Measurements from ENCODE around the gene URB1.

DNA sequence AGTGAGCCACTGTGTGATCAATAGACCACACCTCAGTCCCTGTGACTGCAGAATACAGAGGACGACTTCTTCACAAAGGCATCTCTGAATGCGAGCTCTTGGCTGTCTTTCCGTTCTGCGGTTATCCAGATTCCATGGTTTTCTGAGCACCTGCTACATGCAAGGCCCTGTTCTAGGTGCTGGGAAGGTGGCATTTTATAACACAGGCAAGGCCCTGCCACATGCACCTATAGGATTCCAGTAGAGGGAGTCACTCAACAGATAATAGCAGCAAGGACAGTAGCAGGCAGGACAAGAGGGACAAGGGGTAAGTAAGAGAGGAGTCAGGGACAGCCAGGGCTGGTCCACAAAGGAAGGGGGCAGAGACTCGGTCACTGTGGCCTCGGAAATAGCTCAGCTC is 9.0 kb downstream of the URB1 start:
- TF ChIP-seq SPI1 (IDR thresholded peaks at IDR 0.05; ENCODE audit: low read depth, low read length) (no peak), POLR2AphosphoS5 (IDR thresholded peaks at IDR 0.05; ENCODE audit: low read depth, low read length) (no peak)
